WTC11 (cell line): Measurements from ENCODE around the gene SNX3. TPM values are rescaled to one million over a fixed set of nuclear protein-coding genes. Genes with fewer than 3 reads are reported as not detected.

ENCODE experiments used
- ATAC-seq: fragments of 200-7000 bp; cut with Tn5 transposase; 2 replicates; pipeline ENCODE4 v1.10.0; 2021; ENCODE audit warnings: mild to moderate bottlenecking, moderate library complexity
- CTCF ChIA-PET: fragments of 300-600 bp; sonication (Branson Sonifier 250); formaldehyde crosslinking; loops from one replicate; lab custom pipeline; 2021; ENCODE audit warnings: antibody characterized with exemption; lab: Charles Lee
- POLR2A ChIA-PET: fragments of 350-600 bp; sonication (Branson Sonifier 250); formaldehyde crosslinking; loops from one replicate; lab custom pipeline; 2021; ENCODE audit warnings: antibody characterized with exemption; lab: Charles Lee
- DNase-seq: peaks from one replicate; pipeline ENCODE4 v3.0.0; 2021; ENCODE audit warnings: low spot score
- H3K27ac Mint-ChIP-seq: 2 replicates; pipeline ENCODE4 v1.8.0; 2021; ENCODE audit warnings: mixed read lengths
- H3K27me3 Mint-ChIP-seq: 2 replicates; pipeline ENCODE4 v1.8.0; 2021; ENCODE audit warnings: low read depth, mild to moderate bottlenecking, moderate library complexity, mixed read lengths
- H3K36me3 Mint-ChIP-seq: 2 replicates; pipeline ENCODE4 v1.8.0; 2021; ENCODE audit warnings: mixed read lengths
- H3K4me1 Mint-ChIP-seq: 2 replicates; pipeline ENCODE4 v1.8.0; 2022; ENCODE audit warnings: mixed read lengths
- H3K4me3 Mint-ChIP-seq: 2 replicates; pipeline ENCODE4 v1.8.0; 2021; ENCODE audit warnings: mild to moderate bottlenecking, moderate library complexity, mixed read lengths
- H3K9me3 Mint-ChIP-seq: 2 replicates; pipeline ENCODE4 v1.8.0; 2021; ENCODE audit warnings: mixed read lengths
- ARID4B ChIP-seq: sonication (generic); formaldehyde crosslinking; IDR thresholded peaks from 2 replicates; pipeline ENCODE4 v1.8.0; 2023; ENCODE audit warnings: missing genetic modification reagents, mild to moderate bottlenecking, borderline replicate concordance
- CBFB ChIP-seq: sonication (generic); formaldehyde crosslinking; IDR thresholded peaks from 2 replicates; pipeline ENCODE4 v1.8.1; 2022; ENCODE audit warnings: mild to moderate bottlenecking, low read depth, missing genetic modification reagents
- CREB1 ChIP-seq: sonication (generic); formaldehyde crosslinking; IDR thresholded peaks from 2 replicates; pipeline ENCODE4 v1.8.0; 2023; ENCODE audit warnings: mild to moderate bottlenecking, missing genetic modification reagents
- EMX1 ChIP-seq: fragments of 250-450 bp; sonication (Bioruptor Pico); IDR thresholded peaks from 2 replicates; pipeline ENCODE4 v1.8.0; 2021; ENCODE audit warnings: mild to moderate bottlenecking
- FOXJ3 ChIP-seq: sonication (generic); formaldehyde crosslinking; IDR thresholded peaks from 2 replicates; pipeline ENCODE4 v1.9.0; 2021; ENCODE audit warnings: missing genetic modification reagents, mild to moderate bottlenecking, borderline replicate concordance
- FOXK1 ChIP-seq: sonication (generic); formaldehyde crosslinking; IDR thresholded peaks from 2 replicates; pipeline ENCODE4 v1.8.0; 2022; ENCODE audit warnings: mild to moderate bottlenecking, moderate library complexity, missing genetic modification reagents
- GRHL2 ChIP-seq: fragments of 250-450 bp; sonication (Bioruptor Pico); IDR thresholded peaks from 2 replicates; pipeline ENCODE4 v1.8.0; 2022; ENCODE audit warnings: mild to moderate bottlenecking, moderate library complexity; ENCODE audit not compliant: insufficient replicate concordance, severe bottlenecking
- HMGA2 ChIP-seq: fragments of 250-450 bp; sonication (Bioruptor Pico); IDR thresholded peaks from 2 replicates; pipeline ENCODE4 v1.4.0; 2021; ENCODE audit warnings: mild to moderate bottlenecking, moderate library complexity
- MLX ChIP-seq: sonication (generic); formaldehyde crosslinking; IDR thresholded peaks from 2 replicates; pipeline ENCODE4 v1.8.1; 2023; ENCODE audit warnings: mild to moderate bottlenecking, missing genetic modification reagents, moderate library complexity
- MYBL2 ChIP-seq: sonication (generic); formaldehyde crosslinking; IDR thresholded peaks from 2 replicates; pipeline ENCODE4 v1.8.1; 2023; ENCODE audit warnings: mild to moderate bottlenecking, moderate library complexity, missing genetic modification reagents
- NR1H2 ChIP-seq: sonication (generic); formaldehyde crosslinking; IDR thresholded peaks from 2 replicates; pipeline ENCODE4 v1.9.0; 2021; ENCODE audit warnings: mild to moderate bottlenecking, moderate library complexity, missing genetic modification reagents
- SMAD4 ChIP-seq: sonication (generic); formaldehyde crosslinking; IDR thresholded peaks from 2 replicates; pipeline ENCODE4 v1.8.0; 2022; ENCODE audit warnings: mild to moderate bottlenecking, missing genetic modification reagents
- SOX15 ChIP-seq: fragments of 250-450 bp; sonication (Bioruptor Pico); IDR thresholded peaks from 2 replicates; pipeline ENCODE4 v1.9.0; 2021; ENCODE audit warnings: mild to moderate bottlenecking
- TCF7 ChIP-seq: sonication (generic); formaldehyde crosslinking; IDR thresholded peaks from 2 replicates; pipeline ENCODE4 v1.8.0; 2022; ENCODE audit warnings: mild to moderate bottlenecking, low read depth, missing genetic modification reagents, moderate library complexity
- TEAD1 ChIP-seq: sonication (generic); formaldehyde crosslinking; IDR thresholded peaks from 2 replicates; pipeline ENCODE4 v1.8.0; 2022; ENCODE audit warnings: mild to moderate bottlenecking, missing genetic modification reagents
- ZNF121 ChIP-seq: sonication (generic); formaldehyde crosslinking; IDR thresholded peaks from 2 replicates; pipeline ENCODE4 v1.8.0; 2023; ENCODE audit warnings: missing genetic modification reagents
- ZNF396 ChIP-seq: fragments of 250-450 bp; sonication (Bioruptor Pico); IDR thresholded peaks from 2 replicates; pipeline ENCODE4 v1.8.0; 2021; ENCODE audit warnings: mild to moderate bottlenecking, moderate library complexity, borderline replicate concordance
- ZNF416 ChIP-seq: fragments of 250-450 bp; sonication (Bioruptor Pico); IDR thresholded peaks from 2 replicates; pipeline ENCODE4 v1.9.0; 2021; ENCODE audit warnings: mild to moderate bottlenecking, inconsistent platforms
- total RNA-seq: library from RNA; stranded (reverse); gene quantifications from 3 replicates; pipeline ENCODE4 v1.2.3, GENCODE V29; 2021
- TF ChIP-seq, protein P1 (sequence below): sonication (generic); formaldehyde crosslinking; IDR thresholded peaks from 2 replicates; pipeline ENCODE4 v1.8.0; 2022; ENCODE audit warnings: mild to moderate bottlenecking, missing genetic modification reagents
- TF ChIP-seq, protein P2 (sequence below): sonication (generic); formaldehyde crosslinking; IDR thresholded peaks from 2 replicates; pipeline ENCODE4 v1.8.1; 2022; ENCODE audit warnings: mild to moderate bottlenecking, missing genetic modification reagents, moderate library complexity, borderline replicate concordance
- TF ChIP-seq, protein P3 (sequence below): sonication (generic); formaldehyde crosslinking; IDR thresholded peaks from 2 replicates; pipeline ENCODE4 v1.8.0; 2022; ENCODE audit warnings: mild to moderate bottlenecking, missing genetic modification reagents
- TF ChIP-seq, protein P4 (sequence below): sonication (generic); formaldehyde crosslinking; IDR thresholded peaks from 2 replicates; pipeline ENCODE4 v1.8.0; 2022; ENCODE audit warnings: mild to moderate bottlenecking, missing genetic modification reagents
- TF ChIP-seq, protein P5 (sequence below): sonication (generic); formaldehyde crosslinking; IDR thresholded peaks from 2 replicates; pipeline ENCODE4 v1.8.1; 2022; ENCODE audit warnings: low read depth, mild to moderate bottlenecking, moderate library complexity, missing genetic modification reagents, borderline replicate concordance

Gene SNX3
- total RNA-seq, 1 experiment from 2014 or later = 66.1 TPM

DNA sequence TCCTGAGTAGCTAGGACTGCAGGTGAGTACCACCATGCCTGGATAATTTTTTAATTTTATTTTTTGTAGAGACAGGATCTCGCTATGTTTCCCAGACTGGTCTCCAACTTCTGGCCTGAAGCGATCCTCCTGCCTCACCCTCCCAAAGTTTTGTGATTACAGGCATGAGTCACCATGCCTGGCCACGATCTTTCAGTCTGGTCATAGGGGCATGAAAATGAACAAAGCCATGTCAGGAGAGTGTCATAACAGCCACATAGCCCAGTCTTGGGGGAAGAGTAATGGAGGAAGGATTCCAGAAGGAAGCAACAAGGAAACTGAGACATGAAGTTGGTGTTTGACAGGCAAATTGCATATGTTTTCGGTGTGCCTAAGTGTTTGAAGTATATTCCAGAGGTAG, 17.0 kb upstream of the SNX3 start:
- POLR2A ChIA-PET = no interaction called here
- Mint-ChIP-seq H3K4me3 (no peak overlapping the region), H3K36me3 (no peaks in the 10 kb centered on the region)
- ATAC-seq (no peak), DNase-seq (no peak)
- TF ChIP-seq CBFB (CRISPR knock-in tag) (no peak), FOXJ3 (CRISPR knock-in tag) (no peak), ARID4B (CRISPR knock-in tag) (no peak), CREB1 (CRISPR knock-in tag) (no peak), MLX (CRISPR knock-in tag) (no peak), ZNF416 (CRISPR knock-in tag) (no peak), SMAD4 (CRISPR knock-in tag) (no peak), FOXK1 (CRISPR knock-in tag) (no peak), TCF7 (CRISPR knock-in tag) (no peak), SOX15 (CRISPR knock-in tag) (no peak)
- TF ChIP-seq, protein P1, sequence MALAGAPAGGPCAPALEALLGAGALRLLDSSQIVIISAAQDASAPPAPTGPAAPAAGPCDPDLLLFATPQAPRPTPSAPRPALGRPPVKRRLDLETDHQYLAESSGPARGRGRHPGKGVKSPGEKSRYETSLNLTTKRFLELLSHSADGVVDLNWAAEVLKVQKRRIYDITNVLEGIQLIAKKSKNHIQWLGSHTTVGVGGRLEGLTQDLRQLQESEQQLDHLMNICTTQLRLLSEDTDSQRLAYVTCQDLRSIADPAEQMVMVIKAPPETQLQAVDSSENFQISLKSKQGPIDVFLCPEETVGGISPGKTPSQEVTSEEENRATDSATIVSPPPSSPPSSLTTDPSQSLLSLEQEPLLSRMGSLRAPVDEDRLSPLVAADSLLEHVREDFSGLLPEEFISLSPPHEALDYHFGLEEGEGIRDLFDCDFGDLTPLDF (CRISPR knock-in tag) = no peak
- TF ChIP-seq, protein P2, sequence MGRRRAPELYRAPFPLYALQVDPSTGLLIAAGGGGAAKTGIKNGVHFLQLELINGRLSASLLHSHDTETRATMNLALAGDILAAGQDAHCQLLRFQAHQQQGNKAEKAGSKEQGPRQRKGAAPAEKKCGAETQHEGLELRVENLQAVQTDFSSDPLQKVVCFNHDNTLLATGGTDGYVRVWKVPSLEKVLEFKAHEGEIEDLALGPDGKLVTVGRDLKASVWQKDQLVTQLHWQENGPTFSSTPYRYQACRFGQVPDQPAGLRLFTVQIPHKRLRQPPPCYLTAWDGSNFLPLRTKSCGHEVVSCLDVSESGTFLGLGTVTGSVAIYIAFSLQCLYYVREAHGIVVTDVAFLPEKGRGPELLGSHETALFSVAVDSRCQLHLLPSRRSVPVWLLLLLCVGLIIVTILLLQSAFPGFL = no peak
- TF ChIP-seq, all 79 proteins: peak for 0
- Mint-ChIP-seq H3K9me3 (no peaks in the 10 kb centered on the region), H3K27me3 (no peaks in the 10 kb centered on the region), H3K27ac (no peak overlapping the region), H3K4me1 (peaks cover 11% of the 10 kb centered on the region)
- CTCF ChIA-PET = no interaction called here

DNA sequence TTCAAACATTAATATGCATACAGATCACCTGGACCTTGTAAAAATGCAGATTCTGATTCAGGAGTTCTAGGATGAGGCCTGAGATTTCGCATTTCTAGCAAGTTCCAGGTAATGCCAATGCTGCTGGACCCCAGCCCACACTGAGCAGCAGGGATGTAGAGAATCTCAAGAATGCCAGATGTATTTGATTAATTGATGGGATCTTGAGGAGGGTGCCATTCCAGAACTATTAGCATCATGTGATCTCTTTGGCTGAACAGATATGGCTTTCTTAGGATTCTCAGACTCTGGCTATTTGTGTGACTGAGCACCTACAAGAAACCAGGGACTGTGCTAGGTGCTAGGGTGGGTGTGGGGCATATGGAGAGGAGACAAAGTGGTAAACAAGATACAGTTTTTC, 16.5 kb upstream of the SNX3 start:
- Mint-ChIP-seq H3K4me3 (no peak overlapping the region), H3K27ac (no peak overlapping the region), H3K4me1 (peaks cover 11% of the 10 kb centered on the region), H3K27me3 (no peaks in the 10 kb centered on the region)
- DNase-seq (no peak), ATAC-seq (no peak)
- ChIA-PET CTCF (no interaction called here), POLR2A (no interaction called here)
- TF ChIP-seq MYBL2 (CRISPR knock-in tag) (no peak), NR1H2 (CRISPR knock-in tag) (no peak), GRHL2 (CRISPR knock-in tag) (no peak), ZNF396 (no peak), EMX1 (CRISPR knock-in tag) (no peak), HMGA2 (CRISPR knock-in tag) (no peak), TEAD1 (CRISPR knock-in tag) (no peak), ZNF121 (no peak)
- TF ChIP-seq, protein P3, sequence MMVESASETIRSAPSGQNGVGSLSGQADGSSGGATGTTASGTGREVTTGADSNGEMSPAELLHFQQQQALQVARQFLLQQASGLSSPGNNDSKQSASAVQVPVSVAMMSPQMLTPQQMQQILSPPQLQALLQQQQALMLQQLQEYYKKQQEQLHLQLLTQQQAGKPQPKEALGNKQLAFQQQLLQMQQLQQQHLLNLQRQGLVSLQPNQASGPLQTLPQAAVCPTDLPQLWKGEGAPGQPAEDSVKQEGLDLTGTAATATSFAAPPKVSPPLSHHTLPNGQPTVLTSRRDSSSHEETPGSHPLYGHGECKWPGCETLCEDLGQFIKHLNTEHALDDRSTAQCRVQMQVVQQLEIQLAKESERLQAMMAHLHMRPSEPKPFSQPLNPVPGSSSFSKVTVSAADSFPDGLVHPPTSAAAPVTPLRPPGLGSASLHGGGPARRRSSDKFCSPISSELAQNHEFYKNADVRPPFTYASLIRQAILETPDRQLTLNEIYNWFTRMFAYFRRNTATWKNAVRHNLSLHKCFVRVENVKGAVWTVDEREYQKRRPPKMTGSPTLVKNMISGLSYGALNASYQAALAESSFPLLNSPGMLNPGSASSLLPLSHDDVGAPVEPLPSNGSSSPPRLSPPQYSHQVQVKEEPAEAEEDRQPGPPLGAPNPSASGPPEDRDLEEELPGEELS (CRISPR knock-in tag) = no peak
- TF ChIP-seq, protein P4, sequence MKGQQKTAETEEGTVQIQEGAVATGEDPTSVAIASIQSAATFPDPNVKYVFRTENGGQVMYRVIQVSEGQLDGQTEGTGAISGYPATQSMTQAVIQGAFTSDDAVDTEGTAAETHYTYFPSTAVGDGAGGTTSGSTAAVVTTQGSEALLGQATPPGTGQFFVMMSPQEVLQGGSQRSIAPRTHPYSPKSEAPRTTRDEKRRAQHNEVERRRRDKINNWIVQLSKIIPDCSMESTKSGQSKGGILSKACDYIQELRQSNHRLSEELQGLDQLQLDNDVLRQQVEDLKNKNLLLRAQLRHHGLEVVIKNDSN (CRISPR knock-in tag) = no peak
- TF ChIP-seq, protein P5, sequence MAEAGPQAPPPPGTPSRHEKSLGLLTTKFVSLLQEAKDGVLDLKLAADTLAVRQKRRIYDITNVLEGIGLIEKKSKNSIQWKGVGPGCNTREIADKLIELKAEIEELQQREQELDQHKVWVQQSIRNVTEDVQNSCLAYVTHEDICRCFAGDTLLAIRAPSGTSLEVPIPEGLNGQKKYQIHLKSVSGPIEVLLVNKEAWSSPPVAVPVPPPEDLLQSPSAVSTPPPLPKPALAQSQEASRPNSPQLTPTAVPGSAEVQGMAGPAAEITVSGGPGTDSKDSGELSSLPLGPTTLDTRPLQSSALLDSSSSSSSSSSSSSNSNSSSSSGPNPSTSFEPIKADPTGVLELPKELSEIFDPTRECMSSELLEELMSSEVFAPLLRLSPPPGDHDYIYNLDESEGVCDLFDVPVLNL (CRISPR knock-in tag) = no peak
- TF ChIP-seq, all 79 proteins: peak for 0
- no peaks in the 10 kb centered on the region for H3K36me3 Mint-ChIP-seq
- no peaks in the 10 kb centered on the region for H3K9me3 Mint-ChIP-seq
